RWPE1 (cell line): ENCODE results near the gene SLC35G2.

Experiments used
- CTCF ChIA-PET: fragments of 350-600 bp; sonication (Branson Sonifier 250); formaldehyde crosslinking; extraction: SDS; loops from one replicate; lab custom pipeline; 2021; lab: Yijun Ruan, JAX
- POLR2A ChIA-PET: fragments of 400-600 bp; formaldehyde crosslinking; extraction: SDS; loops from one replicate; lab custom pipeline; 2020; ENCODE audit warnings: antibody characterized with exemption; ENCODE audit not compliant: low non-redundant PET; lab: Yijun Ruan, JAX
- DNase-seq: peaks from one replicate; pipeline ENCODE4 v3.0.0; 2012; ENCODE audit warnings: low spot score
- H3K27ac ChIP-seq: fragments of 450-650 bp; 2 replicates; pipeline ENCODE4 v1.5.1; 2017
- TF ChIP-seq, protein P1 (sequence below): fragments of 450-650 bp; conservative IDR thresholded peaks from 2 replicates; pipeline ENCODE4 v1.5.1; 2017; ENCODE audit warnings: low read depth, mild to moderate bottlenecking

Gene SLC35G2

DNA sequence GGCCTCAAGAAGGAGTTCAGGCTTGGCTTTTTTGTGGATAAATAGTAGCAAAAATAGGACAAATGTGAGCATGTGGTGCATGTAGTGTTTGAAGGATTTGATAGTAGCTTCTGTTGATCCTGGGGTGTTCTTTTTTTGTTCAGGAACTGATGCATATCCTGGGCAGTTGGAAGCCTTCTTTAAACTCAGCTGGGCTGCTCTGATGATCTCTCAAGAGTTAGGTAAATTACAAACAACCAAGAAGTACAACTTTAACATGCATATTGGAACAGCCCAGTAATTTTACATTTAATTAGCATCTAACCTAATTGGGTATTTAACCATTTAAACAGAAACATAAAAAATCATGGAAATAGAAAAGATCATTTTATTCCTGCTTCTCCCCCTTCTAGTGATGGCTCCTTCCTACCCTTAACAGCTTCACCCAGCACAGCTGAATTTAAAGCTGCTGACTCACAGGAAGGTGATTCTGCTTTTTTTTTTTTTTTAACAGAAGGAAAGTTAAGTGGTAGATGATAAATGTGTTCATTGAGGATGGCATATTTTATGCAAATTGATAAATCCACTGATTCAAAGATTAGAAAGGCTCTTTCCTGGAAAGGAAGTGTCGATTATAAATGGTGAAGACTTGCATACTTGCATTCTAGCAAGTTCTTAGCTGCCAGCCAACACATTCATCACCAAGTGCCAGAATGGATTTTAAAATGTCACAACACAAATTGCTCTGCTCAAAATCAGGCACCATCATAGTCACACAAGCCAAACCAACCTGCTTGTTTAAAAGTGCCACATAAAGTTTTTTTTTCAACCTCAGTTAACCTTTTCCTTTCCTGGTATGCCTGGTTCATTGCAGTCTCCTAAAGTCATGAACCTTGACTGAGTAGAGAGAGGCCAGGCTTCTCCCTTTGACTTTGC is 20.0 kb downstream of the SLC35G2 start:
- ChIA-PET CTCF (interaction anchor here (0.7 kb wide), 1 partner anchor 452 kb away, joined by 3 read pairs; no protein-coding TSS in a partner anchor), POLR2A (no interaction called here)
- DNase-seq: no peak
- TF ChIP-seq, protein P1, sequence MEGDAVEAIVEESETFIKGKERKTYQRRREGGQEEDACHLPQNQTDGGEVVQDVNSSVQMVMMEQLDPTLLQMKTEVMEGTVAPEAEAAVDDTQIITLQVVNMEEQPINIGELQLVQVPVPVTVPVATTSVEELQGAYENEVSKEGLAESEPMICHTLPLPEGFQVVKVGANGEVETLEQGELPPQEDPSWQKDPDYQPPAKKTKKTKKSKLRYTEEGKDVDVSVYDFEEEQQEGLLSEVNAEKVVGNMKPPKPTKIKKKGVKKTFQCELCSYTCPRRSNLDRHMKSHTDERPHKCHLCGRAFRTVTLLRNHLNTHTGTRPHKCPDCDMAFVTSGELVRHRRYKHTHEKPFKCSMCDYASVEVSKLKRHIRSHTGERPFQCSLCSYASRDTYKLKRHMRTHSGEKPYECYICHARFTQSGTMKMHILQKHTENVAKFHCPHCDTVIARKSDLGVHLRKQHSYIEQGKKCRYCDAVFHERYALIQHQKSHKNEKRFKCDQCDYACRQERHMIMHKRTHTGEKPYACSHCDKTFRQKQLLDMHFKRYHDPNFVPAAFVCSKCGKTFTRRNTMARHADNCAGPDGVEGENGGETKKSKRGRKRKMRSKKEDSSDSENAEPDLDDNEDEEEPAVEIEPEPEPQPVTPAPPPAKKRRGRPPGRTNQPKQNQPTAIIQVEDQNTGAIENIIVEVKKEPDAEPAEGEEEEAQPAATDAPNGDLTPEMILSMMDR: no peak
- no peak overlapping the region for H3K27ac ChIP-seq

DNA sequence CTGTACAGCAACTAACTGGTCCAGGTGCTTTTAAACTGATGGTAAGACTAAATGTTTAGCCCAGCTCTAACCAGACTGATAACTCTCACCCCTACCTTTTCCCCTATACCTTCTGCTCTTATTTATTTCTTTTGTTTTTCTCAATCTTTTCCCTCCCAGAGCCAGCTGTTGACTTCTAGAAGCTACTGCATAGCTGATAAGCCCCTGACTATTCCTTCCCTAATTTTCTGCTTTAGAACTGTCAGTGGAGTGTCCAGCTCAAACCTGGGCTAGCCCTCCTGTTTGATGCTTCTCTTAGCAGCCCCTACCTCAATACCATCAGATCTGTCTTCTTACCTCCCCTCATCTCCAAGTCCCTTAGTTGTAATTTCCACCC is 20.6 kb downstream of the SLC35G2 start:
- DNase-seq: no peak
- no peak overlapping the region for H3K27ac ChIP-seq
- TF ChIP-seq, protein P1: no peak
- ChIA-PET CTCF (interaction anchor here (0.5 to 0.7 kb wide), 3 partner anchors 12 to 453 kb away, joined by 3 to 6 read pairs (median 3); no protein-coding TSS in a partner anchor), POLR2A (no interaction called here)

DNA sequence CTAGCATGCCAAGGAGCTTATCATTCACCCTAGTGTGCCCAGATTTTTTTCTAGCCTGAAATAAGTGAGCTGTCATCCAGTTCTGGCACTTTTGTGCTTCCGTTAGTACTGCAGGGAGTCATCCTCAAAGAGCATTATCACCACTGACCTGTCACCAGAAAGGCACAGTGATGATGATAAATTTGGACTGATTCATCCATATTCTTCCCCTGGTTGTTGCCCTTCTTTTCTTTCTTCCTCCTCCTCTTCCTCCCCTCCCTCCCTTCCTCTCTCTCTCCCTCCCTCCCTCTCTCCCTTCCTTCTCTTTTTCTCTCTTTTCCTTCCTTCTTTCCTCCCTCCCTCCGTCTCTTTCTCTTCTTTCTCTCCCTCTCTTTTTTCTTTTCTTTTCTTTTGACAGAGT is 21.3 kb downstream of the SLC35G2 start:
- DNase-seq: no peak
- ChIA-PET CTCF (interaction anchor here (0.6 kb wide), 2 partner anchors 11 to 763 kb away, joined by 3 to 6 read pairs; no protein-coding TSS in a partner anchor), POLR2A (no interaction called here)
- TF ChIP-seq, protein P1: no peak
- H3K27ac ChIP-seq: no peak overlapping the region

DNA sequence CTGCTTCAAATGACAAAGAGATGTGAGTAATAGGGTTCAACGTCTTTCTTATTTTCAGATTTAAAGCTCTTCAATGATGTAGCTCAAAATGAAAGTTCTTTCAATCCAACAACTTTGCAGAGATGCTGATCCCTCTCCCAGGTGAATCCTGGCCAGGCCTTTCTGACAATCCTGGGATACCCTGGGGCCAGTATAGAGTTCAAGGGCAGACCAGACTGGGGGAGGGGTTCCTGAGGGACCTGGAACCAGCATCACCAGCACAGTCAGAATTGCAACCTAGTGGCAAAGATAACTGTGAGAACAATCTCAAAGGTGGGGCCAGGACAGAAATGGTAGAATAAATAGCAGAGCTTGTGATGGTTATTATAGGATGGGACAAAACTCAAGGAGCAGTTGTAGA is 23.4 kb downstream of the SLC35G2 start:
- ChIA-PET POLR2A (no interaction called here), CTCF (interaction anchor here (0.6 kb wide), 1 partner anchor 117 kb away, joined by 3 read pairs; no protein-coding TSS in a partner anchor)
- TF ChIP-seq, protein P1: no peak
- DNase-seq: no peak
- H3K27ac ChIP-seq: no peak overlapping the region

DNA sequence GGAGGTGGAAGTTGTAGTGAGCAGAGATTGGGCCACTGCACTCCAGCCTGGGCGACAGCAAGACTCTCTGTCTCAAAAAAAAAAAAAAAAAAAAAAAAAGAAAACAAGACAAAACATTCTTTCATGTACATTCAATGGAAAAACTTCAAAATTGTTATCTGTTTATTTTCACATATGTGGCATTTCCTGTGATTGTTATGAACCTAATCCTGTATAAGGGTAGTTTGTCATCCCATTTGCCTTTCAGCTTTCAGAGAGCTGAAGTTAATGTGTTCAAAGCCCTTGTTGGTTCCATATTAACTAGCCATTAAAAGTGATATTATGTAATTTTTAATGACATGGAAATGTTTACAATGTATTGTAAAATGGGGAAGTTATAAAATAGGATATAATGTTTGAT is 25.8 kb downstream of the SLC35G2 start:
- ChIA-PET CTCF (interaction anchor here (0.7 kb wide), 1 partner anchor 1150 kb away, joined by 5 read pairs; no protein-coding TSS in a partner anchor), POLR2A (no interaction called here)
- TF ChIP-seq, protein P1: no peak
- no peak overlapping the region for H3K27ac ChIP-seq
- no peak for DNase-seq

DNA sequence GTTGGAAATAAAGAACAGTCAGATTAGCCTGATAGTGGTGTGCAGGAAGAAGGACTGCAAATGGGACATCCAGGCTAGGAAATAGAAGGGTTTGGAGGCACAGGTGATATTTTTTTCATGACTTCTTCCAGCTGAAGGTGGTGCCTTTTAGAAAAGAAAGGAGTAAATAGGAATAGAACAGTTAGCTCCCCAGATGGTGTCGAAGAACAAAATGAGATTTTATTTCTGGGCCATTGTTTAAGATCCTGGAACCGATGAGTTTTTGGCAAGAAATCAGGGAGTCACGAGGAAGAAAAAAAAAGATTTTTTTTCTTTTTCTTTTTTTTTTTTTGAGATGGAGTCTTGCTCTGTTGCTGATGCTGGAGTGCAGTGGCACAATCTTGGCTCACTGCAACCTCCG is 33.3 kb downstream of the SLC35G2 start:
- DNase-seq: no peak
- H3K27ac ChIP-seq: no peak overlapping the region
- TF ChIP-seq, protein P1: no peak
- POLR2A ChIA-PET: no interaction called here
- CTCF ChIA-PET: interaction anchor here (0.5 to 0.6 kb wide), 3 partner anchors 21 to 203 kb away, joined by 3 to 4 read pairs (median 3); no protein-coding TSS in a partner anchor
